OCI-M1 (cell line): ENCODE measurements around the gene NECTIN3.

Experiments
- DNase-seq: peaks from one replicate; lab custom pipeline; 2025; lab: John Stamatoyannopoulos, UW

NECTIN3 gene

GRCh38 chr3:111071257-111072030 is at the start of gene NECTIN3:
NECTIN3 (plus strand) TSS chr3:111071816; CDS start chr3:111072018, 202 bp downstream.
- peak; percentile 49 for DNase-seq

- DNase-seq = peak; percentile 13
These were observed 43.7 kb upstream of the NECTIN3 start for GRCh38 chr3:111027868-111028267.

GRCh38 chr3:111031538-111031937 is 40.1 kb upstream of the NECTIN3 start:
- no peak for DNase-seq

- no peak for DNase-seq
These were observed 38.9 kb upstream of the NECTIN3 start for GRCh38 chr3:111032677-111033076.

- no peak for DNase-seq
These were observed 38.1 kb upstream of the NECTIN3 start for GRCh38 chr3:111033470-111034050.

- DNase-seq = no peak
These were observed 36.3 kb upstream of the NECTIN3 start for GRCh38 chr3:111035316-111035715.

GRCh38 chr3:111035902-111036301 is 35.7 kb upstream of the NECTIN3 start:
- no peak for DNase-seq

GRCh38 chr3:111040959-111041358 is 30.7 kb upstream of the NECTIN3 start:
- DNase-seq = no peak

- DNase-seq = no peak
These were observed 26.1 kb upstream of the NECTIN3 start for GRCh38 chr3:111045564-111045963.

GRCh38 chr3:111047042-111047441 is 24.6 kb upstream of the NECTIN3 start:
- no peak for DNase-seq

- DNase-seq = no peak
These were observed 23.7 kb upstream of the NECTIN3 start for GRCh38 chr3:111047812-111048435.

GRCh38 chr3:111051354-111051753 is 20.3 kb upstream of the NECTIN3 start:
- peak; percentile 15 for DNase-seq

GRCh38 chr3:111068574-111068973 is 3.0 kb upstream of the NECTIN3 start:
- DNase-seq = no peak

- no peak for DNase-seq
These were observed 1.4 kb upstream of the NECTIN3 start for GRCh38 chr3:111069974-111070771.

- DNase-seq = peak; percentile 49
These were observed 802 bp upstream of the NECTIN3 start for GRCh38 chr3:111070772-111071256.

GRCh38 chr3:111072031-111072921 is 660 bp downstream of the NECTIN3 start:
- no peak for DNase-seq

GRCh38 chr3:111073218-111073617 is 1.6 kb downstream of the NECTIN3 start:
- DNase-seq = no peak

GRCh38 chr3:111076732-111077131 is 5.1 kb downstream of the NECTIN3 start:
- no peak for DNase-seq

- no peak for DNase-seq
These were observed 5.8 kb downstream of the NECTIN3 start for GRCh38 chr3:111077369-111077768.

- DNase-seq = peak; percentile 57
These were observed 8.8 kb downstream of the NECTIN3 start for GRCh38 chr3:111080413-111080812.

GRCh38 chr3:111081008-111081545 is 9.5 kb downstream of the NECTIN3 start:
- no peak for DNase-seq
